ENCODE measurements around the gene RGS10. TPM values are rescaled to one million over a fixed set of nuclear protein-coding genes. Genes with fewer than 3 reads are reported as not detected.

The RGS10 gene
- total and polyA plus RNA-seq, 2 experiments from 2014 or later: 16.8 to 26.8 TPM

DNA sequence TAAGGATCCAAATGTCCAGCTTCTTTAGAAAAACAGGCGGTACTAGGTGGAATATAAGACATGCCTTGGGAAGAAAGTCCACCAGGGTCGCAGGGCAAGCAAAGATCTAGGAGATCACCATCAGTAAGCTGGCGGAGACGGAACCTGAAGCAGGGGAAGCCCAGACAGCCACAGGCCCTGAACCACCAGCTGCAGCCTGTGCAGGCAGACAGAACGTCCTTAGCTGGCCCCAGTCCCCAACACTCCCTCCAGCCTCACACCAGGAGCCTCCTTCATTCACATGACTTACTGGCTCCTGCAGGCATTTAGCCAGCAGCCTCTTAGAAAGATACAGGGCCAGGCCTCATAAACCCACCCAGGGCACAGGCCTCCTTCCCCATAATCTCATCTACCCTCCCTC lies 17.4 kb downstream of the RGS10 start:
- no peak for DNase-seq (ENCODE audit: low spot score)
- Mint-ChIP-seq H3K27me3 (ENCODE audit: insufficient read depth, low read depth, poor library complexity) (peaks cover 11% of the 10 kb centered on the region), H3K4me3 (no peak overlapping the region), H3K4me1 (peaks cover 3% of the 10 kb centered on the region), H3K27ac (no peak overlapping the region), H3K36me3 (ENCODE audit: low read depth) (no peaks in the 10 kb centered on the region), H3K9me3 (no peaks in the 10 kb centered on the region)
- Histone ChIP-seq H3K4me2 (no peak overlapping the region), H4K20me1 (replicated peaks; ENCODE audit: insufficient read depth) (no peaks in the 10 kb centered on the region), H3K36me3 (ENCODE audit: insufficient read depth) (no peaks in the 10 kb centered on the region), H2AFZ (no peak overlapping the region), H3F3A (replicated peaks; ENCODE audit: low read depth) (no peaks in the 10 kb centered on the region), H3K4me1 (ENCODE audit: insufficient read depth) (no peaks in the 10 kb centered on the region), H3K27me3 (ENCODE audit: insufficient read depth) (no peaks in the 10 kb centered on the region), H3K27ac (ENCODE audit: low read depth) (no peak overlapping the region), H3K4me3 (no peak overlapping the region), H3K9me2 (ENCODE audit: insufficient read depth) (no peaks in the 10 kb centered on the region), H3K79me2 (replicated peaks; ENCODE audit: insufficient read depth) (no peaks in the 10 kb centered on the region)
- no peak for ATAC-seq
- TF ChIP-seq NANOG (IDR thresholded peaks at IDR 0.05; ENCODE audit: borderline replicate concordance) (no peak), JUNB (IDR thresholded peaks at IDR 0.05; ENCODE audit: unreplicated experiment) (no peak), POLR2AphosphoS5 (IDR thresholded peaks at IDR 0.05; ENCODE audit: low read depth) (no peak), CTCF (conservative IDR thresholded peaks at IDR 0.05; ENCODE audit: low read depth in 2 of 2) (no peak)
- TF ChIP-seq, protein P1, sequence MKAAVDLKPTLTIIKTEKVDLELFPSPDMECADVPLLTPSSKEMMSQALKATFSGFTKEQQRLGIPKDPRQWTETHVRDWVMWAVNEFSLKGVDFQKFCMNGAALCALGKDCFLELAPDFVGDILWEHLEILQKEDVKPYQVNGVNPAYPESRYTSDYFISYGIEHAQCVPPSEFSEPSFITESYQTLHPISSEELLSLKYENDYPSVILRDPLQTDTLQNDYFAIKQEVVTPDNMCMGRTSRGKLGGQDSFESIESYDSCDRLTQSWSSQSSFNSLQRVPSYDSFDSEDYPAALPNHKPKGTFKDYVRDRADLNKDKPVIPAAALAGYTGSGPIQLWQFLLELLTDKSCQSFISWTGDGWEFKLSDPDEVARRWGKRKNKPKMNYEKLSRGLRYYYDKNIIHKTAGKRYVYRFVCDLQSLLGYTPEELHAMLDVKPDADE (IDR thresholded peaks at IDR 0.05): no peak

DNA sequence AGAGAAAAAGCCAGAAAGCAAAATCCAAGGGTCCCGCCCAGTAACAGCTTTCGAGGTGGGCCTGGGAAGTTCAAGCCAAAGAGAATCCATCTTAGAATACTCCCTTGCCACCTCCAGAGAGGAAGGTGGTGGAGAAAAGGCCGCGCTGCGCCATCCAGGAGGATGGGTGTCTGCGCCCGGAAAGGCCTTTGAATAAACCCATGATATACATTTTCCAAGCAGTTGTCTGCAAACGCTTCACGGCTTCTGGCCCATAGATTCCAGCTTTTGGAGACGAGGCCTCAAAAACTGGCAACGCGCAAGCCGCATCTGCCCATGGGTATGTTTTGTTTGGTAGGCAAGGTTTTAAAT lies 17.8 kb downstream of the RGS10 start:
- H4K20me1 ChIP-seq (replicated peaks; ENCODE audit: insufficient read depth): no peaks in the 10 kb centered on the region
- Mint-ChIP-seq H3K4me1 (peaks cover 8% of the 10 kb centered on the region), H3K36me3 (ENCODE audit: low read depth) (no peaks in the 10 kb centered on the region), H3K27me3 (ENCODE audit: insufficient read depth, low read depth, poor library complexity) (peaks cover 11% of the 10 kb centered on the region), H3K9me3 (no peaks in the 10 kb centered on the region), H3K4me3 (no peak overlapping the region), H3K27ac (no peak overlapping the region)
- DNase-seq (ENCODE audit: low spot score): no peak
- H2AFZ ChIP-seq: no peak overlapping the region
- H3K4me1 ChIP-seq (ENCODE audit: insufficient read depth): no peaks in the 10 kb centered on the region
- no peaks in the 10 kb centered on the region for H3K79me2 ChIP-seq (replicated peaks; ENCODE audit: insufficient read depth)
- TF ChIP-seq, protein P2, sequence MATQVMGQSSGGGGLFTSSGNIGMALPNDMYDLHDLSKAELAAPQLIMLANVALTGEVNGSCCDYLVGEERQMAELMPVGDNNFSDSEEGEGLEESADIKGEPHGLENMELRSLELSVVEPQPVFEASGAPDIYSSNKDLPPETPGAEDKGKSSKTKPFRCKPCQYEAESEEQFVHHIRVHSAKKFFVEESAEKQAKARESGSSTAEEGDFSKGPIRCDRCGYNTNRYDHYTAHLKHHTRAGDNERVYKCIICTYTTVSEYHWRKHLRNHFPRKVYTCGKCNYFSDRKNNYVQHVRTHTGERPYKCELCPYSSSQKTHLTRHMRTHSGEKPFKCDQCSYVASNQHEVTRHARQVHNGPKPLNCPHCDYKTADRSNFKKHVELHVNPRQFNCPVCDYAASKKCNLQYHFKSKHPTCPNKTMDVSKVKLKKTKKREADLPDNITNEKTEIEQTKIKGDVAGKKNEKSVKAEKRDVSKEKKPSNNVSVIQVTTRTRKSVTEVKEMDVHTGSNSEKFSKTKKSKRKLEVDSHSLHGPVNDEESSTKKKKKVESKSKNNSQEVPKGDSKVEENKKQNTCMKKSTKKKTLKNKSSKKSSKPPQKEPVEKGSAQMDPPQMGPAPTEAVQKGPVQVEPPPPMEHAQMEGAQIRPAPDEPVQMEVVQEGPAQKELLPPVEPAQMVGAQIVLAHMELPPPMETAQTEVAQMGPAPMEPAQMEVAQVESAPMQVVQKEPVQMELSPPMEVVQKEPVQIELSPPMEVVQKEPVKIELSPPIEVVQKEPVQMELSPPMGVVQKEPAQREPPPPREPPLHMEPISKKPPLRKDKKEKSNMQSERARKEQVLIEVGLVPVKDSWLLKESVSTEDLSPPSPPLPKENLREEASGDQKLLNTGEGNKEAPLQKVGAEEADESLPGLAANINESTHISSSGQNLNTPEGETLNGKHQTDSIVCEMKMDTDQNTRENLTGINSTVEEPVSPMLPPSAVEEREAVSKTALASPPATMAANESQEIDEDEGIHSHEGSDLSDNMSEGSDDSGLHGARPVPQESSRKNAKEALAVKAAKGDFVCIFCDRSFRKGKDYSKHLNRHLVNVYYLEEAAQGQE (IDR thresholded peaks at IDR 0.05; ENCODE audit: unreplicated experiment): no peak
- TF ChIP-seq, protein P1 (IDR thresholded peaks at IDR 0.05): no peak
- no peak for TF ChIP-seq JUNB (IDR thresholded peaks at IDR 0.05; ENCODE audit: unreplicated experiment)
- TF ChIP-seq STAT1 (IDR thresholded peaks at IDR 0.05; ENCODE audit: unreplicated experiment): no peak
- no peak for TF ChIP-seq EZH2 (IDR thresholded peaks at IDR 0.05; ENCODE audit: low read depth, unreplicated experiment)
- no peak for TF ChIP-seq ZNF114 (CRISPR knock-in tag; IDR thresholded peaks at IDR 0.05)
- TF ChIP-seq POLR2AphosphoS5 (IDR thresholded peaks at IDR 0.05; ENCODE audit: low read depth): no peak
- no peak for TF ChIP-seq ZNF331 (CRISPR knock-in tag; IDR thresholded peaks at IDR 0.05; ENCODE audit: low read depth)
- TF ChIP-seq NANOG (IDR thresholded peaks at IDR 0.05; ENCODE audit: borderline replicate concordance): no peak
- no peak overlapping the region for H3K4me2 ChIP-seq
- H3F3A ChIP-seq (replicated peaks; ENCODE audit: low read depth): no peaks in the 10 kb centered on the region
- ATAC-seq: no peak
- H3K9me2 ChIP-seq (ENCODE audit: insufficient read depth): no peaks in the 10 kb centered on the region
- H3K4me3 ChIP-seq: no peak overlapping the region
- no peak overlapping the region for H3K27ac ChIP-seq (ENCODE audit: low read depth)
- H3K36me3 ChIP-seq (ENCODE audit: insufficient read depth): no peaks in the 10 kb centered on the region
- no peaks in the 10 kb centered on the region for H3K27me3 ChIP-seq (ENCODE audit: insufficient read depth)
